CD14-positive monocyte (primary cell): ENCODE data around the gene ATP6V0E2. TPM values are rescaled to one million over a fixed set of nuclear protein-coding genes. Genes with fewer than 3 reads are reported as not detected.

Experiments
- DNase-seq, 3 donors: peaks; one replicate each; pipeline ENCODE4 v3.0.0-alpha.2; 2011 to 2022
- H2AFZ ChIP-seq: 2 replicates; pipeline ENCODE4 v1.6.0; 2012; ENCODE audit warnings: mild to moderate bottlenecking, low read depth, low read length, inconsistent platforms; ENCODE audit not compliant: insufficient read depth, poor library complexity, severe bottlenecking
- H3K27ac ChIP-seq, 2 donors: 1 replicate in 1 of 2; 2 replicates in 1 of 2; pipeline ENCODE4 v1.5.1; 2012 to 2013; ENCODE audit warnings: low read length in 2 of 2, control low read depth in 1 of 2, inconsistent platforms in 1 of 2, low read depth in 1 of 2, mild to moderate bottlenecking in 1 of 2
- H3K27me3 ChIP-seq, 2 donors: one replicate each; pipeline versions ENCODE4 v1.6.0 to v1.6.1; 2011 to 2013; ENCODE audit warnings: low read length in 2 of 2; ENCODE audit not compliant: control insufficient read depth in 2 of 2, insufficient read depth in 2 of 2
- H3K36me3 ChIP-seq, 2 donors: replicated peaks in 1 of 2; 1 replicate in 1 of 2; 2 replicates in 1 of 2; pipeline versions ENCODE4 v1.5.1 to v1.6.1; 2012 to 2013; ENCODE audit warnings: low read length in 2 of 2, control low read depth in 1 of 2, inconsistent platforms in 1 of 2, mild to moderate bottlenecking in 1 of 2; ENCODE audit not compliant: insufficient read depth in 2 of 2, control insufficient read depth in 1 of 2
- H3K4me1 ChIP-seq, 2 donors: 1 replicate in 1 of 2; 2 replicates in 1 of 2; pipeline versions ENCODE4 v1.5.1 to v1.6.1; 2012 to 2013; ENCODE audit warnings: low read length in 2 of 2, control low read depth in 1 of 2, inconsistent platforms in 1 of 2, mild to moderate bottlenecking in 1 of 2, moderate library complexity in 1 of 2; ENCODE audit not compliant: insufficient read depth in 2 of 2, control insufficient read depth in 1 of 2
- H3K4me2 ChIP-seq: replicated peaks from 2 replicates; pipeline ENCODE3; 2012; ENCODE audit warnings: low read length, moderate library complexity, mild to moderate bottlenecking; ENCODE audit not compliant: poor library complexity, severe bottlenecking; ENCODE audit errors: extremely low read depth
- H3K4me3 ChIP-seq, 3 experiments: fragments of 200-600 bp in 1 of 3; sonication (generic) in 1 of 3; replicated peaks in 1 of 3; 1 replicate in 2 of 3; 2 replicates in 1 of 3; pipeline ENCODE4 v1.5.1; 2011 to 2013; ENCODE audit warnings: low read length in 3 of 3, mild to moderate bottlenecking in 3 of 3, control low read depth in 2 of 3, low read depth in 2 of 3, inconsistent platforms in 1 of 3, moderate library complexity in 1 of 3
- H3K79me2 ChIP-seq: 2 replicates; pipeline ENCODE4 v1.6.0; 2012; ENCODE audit warnings: mild to moderate bottlenecking, control low read depth, inconsistent platforms, low read length, moderate library complexity; ENCODE audit not compliant: insufficient read depth
- H3K9ac ChIP-seq: 2 replicates; pipeline ENCODE4 v1.6.0; 2017; ENCODE audit warnings: low read length, mild to moderate bottlenecking; ENCODE audit not compliant: insufficient read depth, poor library complexity, severe bottlenecking
- H3K9me3 ChIP-seq, 2 donors: replicated peaks in 1 of 2; 1 replicate in 1 of 2; 2 replicates in 1 of 2; pipeline versions ENCODE4 v1.5.1 to v1.6.1; 2012 to 2013; ENCODE audit warnings: low read length in 2 of 2, control low read depth in 1 of 2; ENCODE audit not compliant: control insufficient read depth in 1 of 2, insufficient read depth in 1 of 2
- H4K20me1 ChIP-seq: 2 replicates; pipeline ENCODE4 v1.6.0; 2012; ENCODE audit warnings: mild to moderate bottlenecking, low read length, control low read depth, moderate library complexity; ENCODE audit not compliant: insufficient read depth
- H3K27ac Mint-ChIP-seq, 7 donors: one replicate each; pipeline ENCODE4 v1.8.0; 2020; ENCODE audit warnings: mild to moderate bottlenecking in 7 of 7, mixed read lengths in 7 of 7, moderate library complexity in 6 of 7, inconsistent platforms in 2 of 7
- H3K27me3 Mint-ChIP-seq, 3 donors: one replicate each; pipeline ENCODE4 v1.8.0; 2021 to 2022; ENCODE audit warnings: low read depth in 3 of 3, mild to moderate bottlenecking in 3 of 3, mixed read lengths in 3 of 3, moderate library complexity in 3 of 3, inconsistent platforms in 1 of 3
- H3K36me3 Mint-ChIP-seq, 2 donors: one replicate each; pipeline ENCODE4 v1.8.0; 2020; ENCODE audit warnings: mixed read lengths in 2 of 2, inconsistent platforms in 1 of 2, mild to moderate bottlenecking in 1 of 2
- H3K4me1 Mint-ChIP-seq: one replicate; pipeline ENCODE4 v1.8.0; 2020; ENCODE audit warnings: mild to moderate bottlenecking, mixed read lengths
- H3K4me3 Mint-ChIP-seq, 2 donors: one replicate each; pipeline ENCODE4 v1.8.0; 2020; ENCODE audit warnings: mild to moderate bottlenecking in 2 of 2, mixed read lengths in 2 of 2, moderate library complexity in 1 of 2
- H3K9me3 Mint-ChIP-seq, 7 donors: one replicate each; pipeline ENCODE4 v1.8.0; 2020 to 2022; ENCODE audit warnings: mixed read lengths in 7 of 7, mild to moderate bottlenecking in 6 of 7, moderate library complexity in 6 of 7, inconsistent platforms in 2 of 7
- CTCF ChIP-seq: fragments of 200-600 bp; IDR thresholded peaks from one replicate; pipeline ENCODE4 v1.8.0; 2022; ENCODE audit warnings: antibody characterized with exemption, mild to moderate bottlenecking
- WGBS: methylation state at CpG from one replicate; pipeline ENCODE4 v1.1.5; 2013; ENCODE audit warnings: missing lambda C conversion rate; ENCODE audit not compliant: insufficient coverage; 5-methylcytosine and 5-hydroxymethylcytosine counted together
- intact Hi-C, 2 donors: fragments of 100-400 bp; cut with micrococcal nuclease; formaldehyde crosslinking; loops; one replicate each; pipeline versions ENCODE4 v1.15.0 to v1.15.1; 2023
- polyA plus RNA-seq, 3 donors: library from polyadenylated mRNA; depleted of rRNA in 1 of 3; unstranded in 2 of 3; stranded (reverse) in 1 of 3; fragments of 300-500 nt in 2 of 3; fragments of >200 nt in 1 of 3; fragmentation: Illumina TruSeq in 2 of 3; gene quantifications; 1 replicate in 2 of 3; 2 replicates in 1 of 3; pipeline ENCODE4 v1.2.3, GENCODE V29; 2012 to 2021

The ATP6V0E2 gene
- polyA plus RNA-seq, 3 donors = 4.4 to 13.3 (median 8.2) TPM

- no peak overlapping the region for H3K9ac ChIP-seq
- DNase-seq = peak in 2 of 3 donors; percentile 10 to 34
- peak overlapping the region in 1 of 3 experiments; percentile 20 for H3K4me3 ChIP-seq
- Mint-ChIP-seq H3K4me1 (peaks cover 28% of the 10 kb centered on the region), H3K27me3 (no peaks in the 10 kb centered on the region), H3K4me3 (peak overlapping the region in 1 of 2 donors; percentile 67), H3K27ac (peak overlapping the region in 2 of 7 donors; percentile 10 to 75), H3K9me3 (no peaks in the 10 kb centered on the region), H3K36me3 (peaks cover 24 to 31% of the 10 kb centered on the region in 2 donors)
- 56% methylated on average over 10 of the region's 16 CpGs for WGBS
- peak overlapping the region; percentile 47 for H3K4me2 ChIP-seq
- H3K27me3 ChIP-seq = no peaks in the 10 kb centered on the region
- intact Hi-C loops = no loop called here
- no peak for TF ChIP-seq CTCF
- no peaks in the 10 kb centered on the region for H3K79me2 ChIP-seq
- no peaks in the 10 kb centered on the region for H3K9me3 ChIP-seq
- H3K27ac ChIP-seq = peak overlapping the region in 1 of 2 donors; percentile 15
- H4K20me1 ChIP-seq = no peaks in the 10 kb centered on the region
- peaks cover 3 to 25% of the 10 kb centered on the region in 2 donors for H3K36me3 ChIP-seq
- H2AFZ ChIP-seq = peak overlapping the region; percentile 75
- H3K4me1 ChIP-seq = peaks cover 22% of the 10 kb centered on the region in 2 donors
Observed at GRCh38 chr7:149866139-149866778, 7.5 kb upstream of the ATP6V0E2 start.

DNA sequence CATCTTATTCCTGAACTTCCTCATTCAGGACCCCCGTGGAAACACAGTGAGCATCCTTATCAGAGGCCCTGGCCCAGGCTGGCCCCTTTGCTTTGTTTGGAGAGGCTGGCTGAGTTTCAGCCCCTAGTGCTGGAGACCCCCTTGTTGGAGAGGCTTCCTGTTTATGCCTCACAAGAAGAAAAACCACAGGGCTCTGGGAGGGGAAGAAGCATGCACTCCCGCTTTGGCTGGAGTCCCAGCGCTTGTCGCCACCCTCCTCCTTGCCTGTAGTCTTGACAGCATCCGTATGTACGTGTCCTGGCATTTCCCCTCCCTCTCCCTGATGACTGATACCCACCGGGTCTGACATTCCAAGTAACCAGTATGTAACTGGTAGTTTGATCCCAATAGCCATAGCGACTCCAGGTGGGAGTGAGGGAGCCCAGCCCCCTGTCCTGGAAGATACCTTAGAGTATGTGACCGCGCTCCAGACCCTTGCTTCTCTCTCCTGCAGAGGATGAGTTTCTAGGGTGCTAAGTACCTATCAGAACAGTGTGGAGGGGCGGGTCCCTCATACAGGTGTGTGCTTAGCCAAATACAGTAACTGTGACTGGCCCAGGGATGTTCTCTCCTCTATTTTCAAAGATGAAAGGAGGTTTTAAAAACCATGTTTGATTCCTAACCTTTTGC is 6.9 kb upstream of the ATP6V0E2 start:
- Histone ChIP-seq H3K9ac (no peak overlapping the region), H3K4me2 (peak overlapping the region; percentile 47), H3K4me1 (peaks cover 22% of the 10 kb centered on the region in 2 donors), H3K79me2 (no peaks in the 10 kb centered on the region), H3K27ac (peak overlapping the region in 1 of 2 donors; percentile 15), H4K20me1 (no peaks in the 10 kb centered on the region), H2AFZ (peak overlapping the region; percentile 75), H3K9me3 (no peaks in the 10 kb centered on the region), H3K36me3 (peaks cover 3 to 18% of the 10 kb centered on the region in 2 donors), H3K4me3 (peak overlapping the region in 1 of 3 experiments; percentile 20), H3K27me3 (no peaks in the 10 kb centered on the region)
- Mint-ChIP-seq H3K9me3 (no peaks in the 10 kb centered on the region), H3K4me3 (peak overlapping the region in 1 of 2 donors; percentile 67), H3K36me3 (peaks cover 20 to 24% of the 10 kb centered on the region in 2 donors), H3K4me1 (peaks cover 28% of the 10 kb centered on the region), H3K27me3 (no peaks in the 10 kb centered on the region), H3K27ac (peak overlapping the region in 3 of 7 donors; percentile 10 to 75 (median 54))
- WGBS = 86% methylated on average over 3 of the region's 11 CpGs
- intact Hi-C loops = no loop called here
- no peak for TF ChIP-seq CTCF
- DNase-seq = peak in 1 of 3 donors; percentile 17
